Heart left ventricle (tissue), 13 donors: ENCODE data around the gene RAB3GAP1.

Experiments
- POLR2A ChIP-seq, 2 donors: fragments of 450-650 bp; IDR thresholded peaks; one replicate each; pipeline ENCODE4 v1.6.1; 2017; ENCODE audit warnings: antibody characterized with exemption in 2 of 2, mild to moderate bottlenecking in 2 of 2, moderate library complexity in 2 of 2
- TF ChIP-seq, protein P1 (sequence below), 12 donors: fragments of 200-600 bp; sonication (generic) in 4 of 12; IDR thresholded peaks; one replicate each; pipeline versions ENCODE4 v1.5.0 to v1.8.0; 2018 to 2022; ENCODE audit warnings: antibody characterized with exemption in 12 of 12, mild to moderate bottlenecking in 5 of 12
- donor health status: ischemic (EF 13 %, LVEDD 7.1; RV severe dilation, severe dysfunction).
- donor health status: DM: no; HTN: yes; CAD: no.
- donor health status: DM: no; HTN: no; CAD: no.
- donor health status: ischemic (EF 25% LVEDD 6.9; RV normal size, moderate dysfunction).
- donor health status: ischemic (EF 25% LVEDD 5.7; RV mildly dilated, moderate dysfunction).
- donor health status: ischemic (EF 35%, LVEDD 5.7; RV mildly dilated, moderate dysfunction).
- donor health status: nonischemic (EF 11% LVEDD 7.7; RV severe dilation, severe dysfunction).
- donor health status: DM: yes; HTN: yes; CAD: no.
- donor health status: PGD.
- donor health status: ischemic (EF 29% LVEDD 5.4; RV normal size, mild dysfunction).
- donor health status: nonischemic (EF 23%, LVEDD 6.1; RV moderate dilation, normal function).

GRCh38 chr2:135183822-135184221 is 131.7 kb downstream of the RAB3GAP1 start:
- TF ChIP-seq, protein P1, sequence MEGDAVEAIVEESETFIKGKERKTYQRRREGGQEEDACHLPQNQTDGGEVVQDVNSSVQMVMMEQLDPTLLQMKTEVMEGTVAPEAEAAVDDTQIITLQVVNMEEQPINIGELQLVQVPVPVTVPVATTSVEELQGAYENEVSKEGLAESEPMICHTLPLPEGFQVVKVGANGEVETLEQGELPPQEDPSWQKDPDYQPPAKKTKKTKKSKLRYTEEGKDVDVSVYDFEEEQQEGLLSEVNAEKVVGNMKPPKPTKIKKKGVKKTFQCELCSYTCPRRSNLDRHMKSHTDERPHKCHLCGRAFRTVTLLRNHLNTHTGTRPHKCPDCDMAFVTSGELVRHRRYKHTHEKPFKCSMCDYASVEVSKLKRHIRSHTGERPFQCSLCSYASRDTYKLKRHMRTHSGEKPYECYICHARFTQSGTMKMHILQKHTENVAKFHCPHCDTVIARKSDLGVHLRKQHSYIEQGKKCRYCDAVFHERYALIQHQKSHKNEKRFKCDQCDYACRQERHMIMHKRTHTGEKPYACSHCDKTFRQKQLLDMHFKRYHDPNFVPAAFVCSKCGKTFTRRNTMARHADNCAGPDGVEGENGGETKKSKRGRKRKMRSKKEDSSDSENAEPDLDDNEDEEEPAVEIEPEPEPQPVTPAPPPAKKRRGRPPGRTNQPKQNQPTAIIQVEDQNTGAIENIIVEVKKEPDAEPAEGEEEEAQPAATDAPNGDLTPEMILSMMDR (IDR thresholded peaks at IDR 0.05): no peak
- TF ChIP-seq POLR2A (IDR thresholded peaks at IDR 0.05): no peak
